Measurements from ENCODE around the gene PACS1. TPM values are rescaled to one million over a fixed set of nuclear protein-coding genes. Genes with fewer than 3 reads are reported as not detected.

The PACS1 gene
- total RNA-seq (2021) = 100 and 102 TPM in 2 replicates
- Bru-seq, nascent RNA = percentile 82 among the genes with signal in this experiment
- percentile 86 among the genes with signal in this experiment for BruChase-seq, experiment 1, labeled RNA remaining after a 2-hour chase
- BruChase-seq, experiment 2, labeled RNA remaining after a 6-hour chase = percentile 73 among the genes with signal in this experiment
- long read RNA-seq, full-length matches to known transcripts = 43 of 68 reads
- long read RNA-seq, partial matches to known transcripts = 3 of 68 reads
- long read RNA-seq, other reads (novel, unspliced or antisense) = 22 of 68 reads

DNA sequence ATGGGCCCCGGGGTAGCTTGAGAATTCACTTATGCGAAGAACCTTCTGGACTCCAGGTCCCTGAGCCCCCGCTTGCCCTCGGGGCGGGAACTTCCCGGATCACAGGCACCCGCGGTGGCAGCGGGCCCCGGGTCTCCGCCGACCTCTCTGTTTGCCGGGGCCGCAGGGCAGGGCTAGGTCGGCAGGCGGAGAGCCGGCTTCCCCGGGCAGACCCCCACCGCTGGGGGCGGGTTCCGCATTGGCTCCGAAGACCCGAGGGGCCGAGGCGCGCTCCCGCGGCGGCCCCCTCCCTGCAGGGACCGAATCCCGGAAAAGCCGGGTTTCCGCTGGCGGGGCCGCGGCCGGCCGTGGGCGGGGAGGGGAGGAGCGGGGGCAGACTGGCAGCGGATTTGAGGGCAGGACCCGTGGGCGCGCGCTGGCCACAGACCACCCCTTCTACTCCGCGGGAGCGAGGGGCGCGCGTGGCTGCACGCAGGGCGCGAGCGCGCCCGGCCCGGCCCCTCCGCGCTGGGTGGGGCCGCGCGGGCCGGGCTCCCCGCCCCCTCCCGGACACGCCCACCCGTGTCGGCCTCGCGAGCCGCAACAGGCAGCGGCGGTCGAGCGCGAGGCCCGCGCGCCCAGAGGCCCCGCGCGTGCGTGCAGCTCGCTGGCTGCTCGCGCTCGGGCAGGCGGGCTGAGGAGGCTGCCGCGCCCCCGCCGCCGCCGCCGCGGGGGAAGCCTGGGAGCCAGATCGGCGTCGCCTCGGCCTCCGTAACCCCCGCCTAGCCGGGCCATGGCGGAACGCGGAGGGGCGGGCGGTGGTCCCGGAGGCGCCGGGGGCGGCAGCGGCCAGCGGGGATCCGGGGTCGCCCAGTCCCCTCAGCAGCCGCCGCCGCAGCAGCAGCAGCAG lies at the start of gene PACS1:
TSS of gene PACS1 (plus strand) at position 558 of the 889 bp plus-strand sequence. CDS start at position 773, 215 bp downstream.
- intact Hi-C loops (cut with micrococcal nuclease; ENCODE audit: unreplicated experiment) = loop anchor here (10.0 kb wide), 1 partner anchor 185 kb away; the partner anchor contains the start of gene FIBP
- peak within 1 kb of the TSS; percentile 81 for H3K4me2 ChIP-seq
- H3K4me1 ChIP-seq (replicated peaks; ENCODE audit: insufficient read depth) = peaks cover 22% of the 10 kb centered on the region
- H3K9me2 ChIP-seq (ENCODE audit: insufficient read depth) = no peaks in the 10 kb centered on the region
- TF ChIP-seq EZH2 (IDR thresholded peaks at IDR 0.05; ENCODE audit: low read depth) = no peak
- TF ChIP-seq, protein P1, sequence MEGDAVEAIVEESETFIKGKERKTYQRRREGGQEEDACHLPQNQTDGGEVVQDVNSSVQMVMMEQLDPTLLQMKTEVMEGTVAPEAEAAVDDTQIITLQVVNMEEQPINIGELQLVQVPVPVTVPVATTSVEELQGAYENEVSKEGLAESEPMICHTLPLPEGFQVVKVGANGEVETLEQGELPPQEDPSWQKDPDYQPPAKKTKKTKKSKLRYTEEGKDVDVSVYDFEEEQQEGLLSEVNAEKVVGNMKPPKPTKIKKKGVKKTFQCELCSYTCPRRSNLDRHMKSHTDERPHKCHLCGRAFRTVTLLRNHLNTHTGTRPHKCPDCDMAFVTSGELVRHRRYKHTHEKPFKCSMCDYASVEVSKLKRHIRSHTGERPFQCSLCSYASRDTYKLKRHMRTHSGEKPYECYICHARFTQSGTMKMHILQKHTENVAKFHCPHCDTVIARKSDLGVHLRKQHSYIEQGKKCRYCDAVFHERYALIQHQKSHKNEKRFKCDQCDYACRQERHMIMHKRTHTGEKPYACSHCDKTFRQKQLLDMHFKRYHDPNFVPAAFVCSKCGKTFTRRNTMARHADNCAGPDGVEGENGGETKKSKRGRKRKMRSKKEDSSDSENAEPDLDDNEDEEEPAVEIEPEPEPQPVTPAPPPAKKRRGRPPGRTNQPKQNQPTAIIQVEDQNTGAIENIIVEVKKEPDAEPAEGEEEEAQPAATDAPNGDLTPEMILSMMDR (conservative IDR thresholded peaks at IDR 0.05) = no peak
- no TSS peak for BruUV-seq (replicated peaks)
- peaks cover 25% of the 10 kb centered on the region for H3K79me2 ChIP-seq (ENCODE audit: low read depth)
- ChIA-PET CTCF (interaction anchor here (0.6 to 1.8 kb wide), 5 partner anchors 25 to 431 kb away, joined by 3 to 7 read pairs (median 4); no protein-coding TSS in a partner anchor), POLR2A (ENCODE audit: unreplicated experiment) (interaction anchor here (0.5 to 0.7 kb wide), 6 partner anchors 11 to 753 kb away, joined by 3 to 16 read pairs (median 6); no protein-coding TSS in a partner anchor)
- DNase-seq = peak in 1 of 2 experiments; percentile 73
- H3K27me3 ChIP-seq (ENCODE audit: insufficient read depth, low read depth) = no peaks in the 10 kb centered on the region
- H3K9me3 ChIP-seq (ENCODE audit: insufficient read depth, low read depth) = no peaks in the 10 kb centered on the region
- peaks cover 35% of the 10 kb centered on the region for H3K36me3 ChIP-seq (ENCODE audit: low read depth)
- H3K27ac ChIP-seq = no peak within 1 kb of the TSS
- peak within 1 kb of the TSS; percentile 72 for H3K4me3 ChIP-seq
- H2AFZ ChIP-seq = peak within 1 kb of the TSS; percentile 80
- peaks cover 23% of the 10 kb centered on the region for H4K20me1 ChIP-seq (ENCODE audit: insufficient read depth)
- H3F3A ChIP-seq (ENCODE audit: insufficient read depth, low read depth) = peaks cover 58% of the 10 kb centered on the region

DNA sequence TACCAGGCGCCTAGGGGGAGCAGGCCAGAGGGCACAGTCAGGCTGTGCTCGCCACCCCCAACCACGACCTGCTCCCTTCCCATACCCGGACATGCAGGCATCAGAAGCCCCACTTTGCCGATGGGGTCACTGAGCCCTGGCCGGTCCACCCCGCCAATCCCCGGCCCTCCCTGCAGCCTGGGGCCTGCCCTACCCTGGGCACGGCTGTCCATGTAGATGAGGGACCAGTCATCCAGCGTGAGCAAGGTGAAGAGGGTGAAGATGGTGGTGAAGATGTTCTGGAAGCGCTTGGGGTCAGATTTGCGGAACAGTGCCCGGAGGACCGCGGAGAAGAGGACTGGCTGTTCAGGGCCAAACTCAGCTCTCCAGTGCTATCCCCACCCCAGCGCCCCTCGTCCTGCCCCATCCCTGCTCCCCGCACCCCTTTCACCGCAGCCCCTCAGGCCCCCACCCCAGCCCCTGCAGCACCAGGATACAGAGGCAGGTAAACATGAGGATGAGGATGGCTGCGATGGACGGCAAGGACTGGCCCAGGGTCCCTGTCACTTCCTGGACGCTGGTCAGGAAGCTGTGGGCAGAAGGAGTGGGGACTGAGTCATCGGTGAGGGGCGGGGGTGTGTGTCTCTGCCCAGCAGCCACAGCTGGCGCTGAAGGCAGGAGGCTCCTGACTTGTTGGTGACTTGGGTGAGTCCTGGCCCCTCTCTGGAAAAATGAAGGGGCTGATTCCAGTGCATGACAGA lies 49.3 kb upstream of the PACS1 start:
- H3F3A ChIP-seq (ENCODE audit: insufficient read depth, low read depth) = peaks cover 5% of the 10 kb centered on the region; the same call in 1 of the 2 replicates
- H4K20me1 ChIP-seq (ENCODE audit: insufficient read depth) = no peaks in the 10 kb centered on the region
- H2AFZ ChIP-seq = no peak overlapping the region
- no peaks in the 10 kb centered on the region for H3K27me3 ChIP-seq (ENCODE audit: insufficient read depth, low read depth)
- no peaks in the 10 kb centered on the region for H3K9me2 ChIP-seq (ENCODE audit: insufficient read depth)
- intact Hi-C loops (cut with micrococcal nuclease; ENCODE audit: unreplicated experiment) = no loop called here
- peak overlapping the region; percentile 51 for H3K4me2 ChIP-seq
- no peak overlapping the region for H3K27ac ChIP-seq
- TF ChIP-seq, protein P1 (conservative IDR thresholded peaks at IDR 0.05) = no peak
- no peak for TF ChIP-seq EZH2 (IDR thresholded peaks at IDR 0.05; ENCODE audit: low read depth)
- H3K4me1 ChIP-seq (replicated peaks; ENCODE audit: insufficient read depth) = peaks cover 30% of the 10 kb centered on the region
- BruUV-seq (replicated peaks) = no TSS peak
- peak; percentile 86 to 87 for DNase-seq
- H3K79me2 ChIP-seq (ENCODE audit: low read depth) = no peaks in the 10 kb centered on the region
- no peaks in the 10 kb centered on the region for H3K36me3 ChIP-seq (ENCODE audit: low read depth)
- H3K4me3 ChIP-seq = no peak overlapping the region
- ChIA-PET CTCF (interaction anchor here (0.6 to 0.7 kb wide), 2 partner anchors 15 to 144 kb away, joined by 4 to 6 read pairs; no protein-coding TSS in a partner anchor), POLR2A (ENCODE audit: unreplicated experiment) (interaction anchor here (0.6 to 0.7 kb wide), 3 partner anchors 119 to 720 kb away, joined by 5 to 10 read pairs (median 9); no protein-coding TSS in a partner anchor)
- H3K9me3 ChIP-seq (ENCODE audit: insufficient read depth, low read depth) = no peaks in the 10 kb centered on the region
